ENCODE results near the gene RBMS1.
"Not testable (repeated sequence)": the region's sequence is repeated elsewhere in the genome, so short reads cannot be mapped to it uniquely, and the experiment has no call there.

RBMS1 gene

DNA sequence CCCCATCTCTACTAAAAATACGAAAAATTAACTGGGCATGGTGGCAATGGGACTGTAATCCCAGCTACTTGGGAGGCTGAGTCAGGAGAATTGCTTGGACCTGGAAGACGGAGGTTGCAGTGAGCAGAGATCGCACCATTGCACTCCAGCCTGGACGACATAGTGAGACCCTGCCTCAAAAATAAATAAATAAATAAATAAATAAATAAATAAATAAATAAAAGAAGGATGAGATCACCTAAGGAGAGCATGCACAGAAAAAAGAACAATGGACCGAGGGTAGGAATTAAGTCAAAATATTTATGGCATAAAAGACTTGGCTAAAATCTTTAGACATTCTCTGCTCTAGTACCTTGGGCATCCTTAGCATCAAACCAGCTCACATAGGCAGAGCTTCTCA lies 8.9 kb upstream of the RBMS1 start:
- no peak for DNase-seq (ENCODE audit: low read depth)

DNA sequence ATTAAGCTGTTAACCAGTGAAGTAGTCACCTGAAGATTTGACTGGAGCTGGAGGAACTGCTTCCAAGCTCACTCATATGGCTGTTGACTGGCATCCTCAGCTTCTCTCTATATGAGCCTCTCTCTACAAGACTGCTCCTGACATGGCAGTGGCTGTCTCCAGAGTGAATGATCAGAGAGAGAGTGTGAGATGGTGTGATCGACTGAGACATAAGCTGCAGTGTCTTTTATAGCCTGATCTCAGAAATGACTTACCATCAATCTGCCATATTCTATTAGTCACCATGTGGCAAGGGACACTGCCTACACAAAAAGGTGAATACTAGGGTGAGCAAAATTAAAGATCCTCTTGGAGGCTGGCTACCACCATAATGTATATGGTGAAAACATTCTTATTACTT lies 7.8 kb upstream of the RBMS1 start:
- no peak for DNase-seq (ENCODE audit: low read depth)

DNA sequence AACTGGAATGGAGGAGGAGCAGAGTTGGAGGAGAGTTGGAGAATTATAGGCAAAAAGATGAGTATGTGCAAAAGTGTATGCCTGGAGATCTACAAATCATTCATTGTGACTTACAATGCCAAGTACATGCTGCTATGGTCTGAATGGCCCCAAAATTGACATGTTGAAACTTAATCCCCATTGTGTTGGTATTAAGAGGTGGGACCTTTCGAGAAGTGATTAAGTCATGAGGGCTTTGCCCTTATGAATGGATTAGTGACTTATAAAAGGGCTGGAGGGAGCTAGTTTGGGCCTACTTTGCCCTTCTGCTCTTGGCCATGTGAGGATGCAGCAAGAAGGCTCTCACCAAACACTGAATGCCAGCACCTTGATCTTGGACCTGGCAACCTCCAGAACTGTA lies 6.3 kb upstream of the RBMS1 start:
- no peak for DNase-seq (ENCODE audit: low read depth)

GRCh38 chr2:160498137-160498536 lies 4.5 kb upstream of the RBMS1 start:
- no peak for DNase-seq (ENCODE audit: low read depth)

DNA sequence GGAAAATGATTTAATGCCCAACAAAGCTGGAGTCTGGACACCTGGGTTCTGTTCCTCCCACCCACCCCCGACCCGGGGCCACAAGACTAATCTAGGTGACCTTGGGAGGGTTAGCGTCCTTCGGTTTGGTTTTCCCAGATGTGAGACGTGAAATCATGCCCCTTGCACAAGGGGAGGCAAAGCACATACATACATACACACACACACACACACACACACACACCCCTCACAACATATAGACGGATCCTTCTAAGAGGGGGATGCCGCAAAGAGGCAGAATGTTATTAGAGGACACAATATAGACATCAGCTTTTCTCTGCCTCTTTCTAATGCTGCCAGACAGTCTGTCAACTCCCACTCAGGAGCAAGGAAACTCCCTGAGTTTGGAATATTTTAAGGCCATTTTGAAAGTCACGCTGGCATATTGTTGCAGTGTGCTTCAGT lies 616 bp upstream of the RBMS1 start:
- no peak for DNase-seq (ENCODE audit: low read depth)

GRCh38 chr2:160492401-160493226 lies 993 bp downstream of the RBMS1 start:
- DNase-seq (ENCODE audit: low read depth) = no peak

- DNase-seq (ENCODE audit: low read depth) = no peak
These were observed 1.7 kb downstream of the RBMS1 start for GRCh38 chr2:160491911-160492371.

DNA sequence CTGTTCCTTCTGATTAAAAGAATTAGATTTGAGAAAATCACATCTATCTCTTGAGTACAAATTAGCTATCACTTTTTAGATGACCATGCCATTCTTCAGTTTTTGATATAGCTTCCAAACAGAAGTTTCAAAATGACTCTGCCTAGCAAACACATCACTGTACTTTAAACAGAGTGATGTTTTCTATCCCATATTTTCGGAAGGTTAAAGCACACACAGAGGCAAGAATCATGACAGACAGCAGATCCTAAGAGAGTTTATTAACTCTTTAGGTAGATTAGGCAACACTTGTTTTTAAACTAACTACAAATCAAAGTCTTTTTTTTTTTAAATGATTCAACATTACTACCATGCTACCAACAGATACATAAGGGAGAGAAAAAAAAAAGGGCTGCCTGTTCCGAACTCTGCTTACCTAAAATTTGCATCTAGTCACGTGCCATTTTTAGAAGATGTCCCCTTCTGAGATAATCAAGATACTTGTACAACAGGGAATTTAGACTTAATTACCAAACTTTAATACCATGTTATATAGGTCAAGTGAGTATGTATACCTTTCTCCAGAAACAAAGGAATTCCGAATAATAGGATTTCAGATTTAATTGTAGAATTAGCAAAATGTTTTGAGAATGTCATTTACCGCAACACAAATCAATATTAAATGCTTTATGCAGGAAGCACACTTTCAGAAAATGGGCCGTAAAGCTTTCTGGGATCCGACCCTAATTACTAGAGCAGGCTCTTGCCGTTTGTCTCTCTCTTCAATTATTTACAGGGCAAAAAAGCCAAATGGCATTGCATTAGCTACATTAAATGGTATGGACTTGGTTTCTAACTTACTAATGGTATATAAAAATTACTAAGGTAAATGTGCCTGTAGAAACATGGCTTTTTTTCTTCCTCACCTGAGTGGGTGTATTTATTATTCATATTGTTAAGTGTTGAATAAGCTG lies 2.6 kb downstream of the RBMS1 start:
- DNase-seq (ENCODE audit: low read depth) = no peak

DNA sequence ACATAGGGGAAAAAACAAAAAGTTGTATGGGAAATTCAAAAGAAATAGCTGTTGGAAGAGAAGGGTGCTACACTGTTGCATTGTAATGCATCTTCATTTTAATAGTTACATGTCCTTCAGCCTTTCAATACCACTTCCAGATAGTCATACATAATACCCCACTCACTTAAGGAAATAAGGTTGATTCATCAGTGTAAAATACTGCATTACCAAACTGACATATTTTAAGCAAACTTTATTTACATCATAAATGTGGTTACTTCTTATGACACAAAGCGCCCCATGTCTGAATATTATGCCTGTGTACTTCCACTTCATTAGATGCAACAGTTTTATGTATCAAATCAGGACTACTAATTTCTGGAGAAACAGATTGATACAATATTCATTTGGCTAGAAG lies 4.5 kb downstream of the RBMS1 start:
- no peak for DNase-seq (ENCODE audit: low read depth)

DNA sequence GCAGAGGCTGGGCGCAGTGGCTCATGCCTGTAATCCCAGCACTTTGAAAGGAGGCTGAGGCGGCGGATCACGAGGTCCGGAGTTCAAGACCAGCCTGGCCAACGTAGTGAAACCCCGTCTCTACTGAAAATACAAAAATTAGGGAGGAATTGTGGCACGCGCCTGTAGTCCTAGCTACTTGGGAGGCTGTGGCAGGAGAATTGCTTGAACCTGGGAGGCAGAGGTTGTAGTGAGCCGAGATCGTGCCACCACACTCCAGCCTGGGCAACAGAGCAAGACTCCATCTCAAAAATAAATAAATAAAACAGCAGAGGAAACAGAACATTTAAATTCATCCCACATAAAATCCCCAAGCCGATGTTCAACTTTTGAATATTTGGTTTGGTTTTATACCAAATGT lies 5.3 kb downstream of the RBMS1 start:
- not testable (repeated sequence) for DNase-seq (ENCODE audit: low read depth)

- no peak for DNase-seq (ENCODE audit: low read depth)
These were observed 7.3 kb downstream of the RBMS1 start for GRCh38 chr2:160486341-160486740.

GRCh38 chr2:160484859-160485520 lies 8.6 kb downstream of the RBMS1 start:
- DNase-seq (ENCODE audit: low read depth) = no peak

- no peak for DNase-seq (ENCODE audit: low read depth)
These were observed 10.9 kb downstream of the RBMS1 start for GRCh38 chr2:160482673-160483072.

DNA sequence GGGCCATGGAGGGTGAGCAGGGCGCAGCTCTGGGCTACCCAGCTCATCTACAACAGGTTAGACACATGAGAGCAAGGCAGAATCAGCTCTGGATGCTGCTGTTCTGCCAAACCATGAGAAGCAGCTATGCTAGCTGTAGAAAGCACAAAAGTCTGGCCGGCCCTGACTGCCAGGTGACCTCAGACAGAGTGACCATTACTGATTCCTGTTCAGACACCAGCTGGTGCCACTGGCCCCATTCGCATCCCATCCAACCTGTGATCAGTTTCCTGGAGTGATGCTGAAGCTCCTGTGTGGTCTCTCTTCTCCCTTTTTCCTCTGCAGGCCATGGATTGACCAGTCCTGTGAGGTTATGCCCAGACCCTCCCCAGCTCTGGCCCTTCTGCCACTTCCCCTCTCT lies 14.3 kb downstream of the RBMS1 start:
- no peak for DNase-seq (ENCODE audit: low read depth)

DNA sequence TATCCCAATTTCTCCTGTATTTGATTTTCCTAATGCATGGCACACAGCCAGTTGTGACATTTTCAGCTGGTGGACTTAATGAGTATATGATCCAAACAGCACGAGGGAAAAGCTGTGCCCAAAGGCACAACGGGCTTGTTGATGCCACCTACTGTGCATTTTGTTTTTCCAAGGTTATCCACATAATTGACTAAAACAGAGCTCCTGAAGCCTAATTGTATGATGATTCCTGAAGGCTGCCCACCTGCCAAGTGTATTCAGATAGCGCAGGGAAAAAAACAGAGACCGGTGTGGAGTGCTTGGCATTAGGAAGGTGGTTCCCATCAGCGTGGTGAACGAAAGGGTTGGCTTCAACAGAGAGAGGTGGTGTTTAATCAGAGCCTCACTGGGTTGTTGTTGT lies 14.9 kb downstream of the RBMS1 start:
- no peak for DNase-seq (ENCODE audit: low read depth)

GRCh38 chr2:160477032-160477431 lies 16.6 kb downstream of the RBMS1 start:
- no peak for DNase-seq (ENCODE audit: low read depth)

DNA sequence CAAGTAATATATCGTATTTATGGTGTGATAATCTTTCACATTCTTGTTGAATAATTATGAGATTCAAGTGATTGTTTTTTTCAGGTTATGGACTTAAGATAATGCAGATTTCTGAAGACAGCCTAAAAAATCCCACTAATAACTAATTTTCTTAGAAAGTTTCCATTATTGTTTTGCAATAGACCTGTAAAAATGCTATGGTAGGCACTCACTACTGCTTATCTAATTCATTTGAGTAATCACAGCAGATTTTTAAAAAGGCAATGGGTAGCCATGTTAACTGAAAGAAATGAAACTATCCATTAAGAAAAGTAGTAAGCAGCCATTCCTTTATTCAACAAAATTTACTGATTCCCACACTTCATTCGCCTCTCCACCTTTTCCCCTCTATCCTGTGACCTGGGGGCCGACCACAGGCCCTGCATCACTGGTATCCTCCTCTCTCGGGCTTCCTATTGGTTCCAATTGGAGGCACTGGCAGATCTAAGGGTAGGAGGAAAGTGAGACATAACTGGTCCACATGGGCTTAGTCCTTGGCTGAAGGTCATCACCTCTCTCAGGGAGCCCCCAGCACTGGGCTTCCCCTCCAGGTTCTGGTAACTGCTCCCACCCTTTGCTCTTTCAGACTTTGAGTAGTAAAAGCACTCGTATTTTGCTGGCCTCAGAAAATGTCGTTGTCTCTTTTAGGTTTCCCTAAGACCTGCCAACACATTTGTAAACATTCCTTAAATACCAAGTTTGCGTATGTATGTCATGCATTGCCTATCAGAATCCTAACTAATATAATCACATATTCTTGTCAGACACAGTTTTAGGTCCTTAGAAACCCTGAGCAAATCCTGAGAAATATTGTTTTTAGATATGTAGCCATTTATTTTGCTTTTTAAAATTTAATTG lies 18.5 kb downstream of the RBMS1 start:
- DNase-seq (ENCODE audit: low read depth) = no peak

DNA sequence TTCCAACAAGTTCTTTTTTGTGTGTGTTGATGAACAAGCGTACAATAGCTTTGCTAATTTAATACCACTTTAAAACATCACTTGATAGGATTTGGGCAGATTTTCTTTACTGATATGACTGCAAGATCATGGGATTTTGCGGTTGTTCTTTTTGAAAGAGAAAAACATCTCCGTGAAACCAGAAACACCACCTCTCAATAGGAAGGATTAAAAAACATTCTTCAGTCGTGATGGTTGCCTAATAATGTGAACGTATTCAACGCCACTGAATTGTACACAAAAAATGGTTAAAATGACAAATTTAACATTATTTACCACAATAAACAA lies 19.3 kb downstream of the RBMS1 start:
- DNase-seq (ENCODE audit: low read depth) = no peak

DNA sequence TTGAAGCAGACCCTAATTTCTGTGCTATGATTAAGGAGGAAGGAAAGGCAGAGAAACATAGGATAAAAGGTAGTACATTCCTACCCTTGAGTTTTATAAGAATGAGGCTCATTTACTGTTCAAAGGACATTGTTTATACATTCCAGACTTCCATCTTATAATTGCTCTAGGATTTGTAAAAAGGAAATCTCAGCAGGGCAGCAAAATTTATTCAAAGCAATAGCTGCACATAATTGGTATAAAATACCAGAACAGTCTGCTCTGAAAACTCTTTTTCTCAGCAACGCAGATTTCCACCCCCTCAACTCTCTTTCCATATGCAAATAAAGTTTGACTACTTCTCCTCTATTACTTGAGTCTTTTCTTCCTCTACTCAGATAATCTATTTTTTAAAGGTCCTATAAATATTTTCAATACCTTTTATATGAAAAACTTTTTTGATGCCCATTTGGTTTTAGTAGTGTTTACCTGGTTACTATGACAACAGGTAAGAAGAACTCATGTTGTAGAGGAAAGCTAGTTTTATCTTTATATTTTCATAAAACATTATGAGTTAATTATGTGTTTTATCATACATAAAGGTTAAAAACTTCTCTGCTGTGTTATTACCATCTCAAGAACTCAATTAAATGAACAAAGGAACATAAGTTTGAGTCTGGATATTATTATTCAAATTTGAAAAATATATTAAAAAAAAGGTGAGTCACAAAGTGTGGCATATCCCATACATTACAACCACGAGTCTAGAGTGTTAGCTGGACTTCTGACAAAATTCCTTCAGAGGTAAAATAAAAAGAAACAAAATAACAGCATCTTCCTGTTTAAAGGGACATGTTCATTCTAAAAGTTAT lies 19.9 kb downstream of the RBMS1 start:
- no peak for DNase-seq (ENCODE audit: low read depth)

GRCh38 chr2:160472839-160473251 lies 20.8 kb downstream of the RBMS1 start:
- no peak for DNase-seq (ENCODE audit: low read depth)

DNA sequence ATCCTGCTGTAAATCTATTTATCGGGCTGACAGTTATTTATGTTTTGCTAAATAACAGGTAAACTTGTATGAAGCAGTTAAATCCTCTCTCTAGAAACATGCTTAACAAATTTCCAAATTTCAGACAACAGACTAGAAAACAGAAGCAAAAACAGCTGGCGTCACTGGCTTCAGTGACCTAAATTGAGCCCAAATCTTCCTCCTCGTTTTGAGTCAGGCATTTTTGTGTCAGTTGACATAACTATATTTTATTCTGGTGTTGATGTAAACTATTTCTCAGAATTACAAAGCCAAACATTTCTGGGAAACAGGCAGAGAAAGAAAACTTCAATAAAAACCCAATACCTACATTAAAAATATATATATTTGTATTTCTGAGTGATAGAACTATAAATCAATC lies 21.7 kb downstream of the RBMS1 start:
- no peak for DNase-seq (ENCODE audit: low read depth)
